Stimulated activated CD4-positive, alpha-beta T cell treated with anti-CD3 and anti-CD28 coated beads, Interleukin-15, amount 100 ng/mL, for 1 hour (primary cell): ENCODE measurements around the gene BMPR1B.

Source experiments
- DNase-seq, 2 donors: peaks; one replicate each; pipeline ENCODE4 v3.0.0-alpha.2; 2020; ENCODE audit warnings: low read depth in 1 of 2, low spot score in 1 of 2

BMPR1B gene

GRCh38 chr4:94762326-94762725, 4.6 kb downstream of the BMPR1B start:
- DNase-seq, result no peak

- DNase-seq, result no peak
These were observed 5.2 kb downstream of the BMPR1B start for GRCh38 chr4:94763005-94763404.

GRCh38 chr4:94763500-94763899, 5.7 kb downstream of the BMPR1B start:
- DNase-seq, result no peak

GRCh38 chr4:94764069-94764468, 6.3 kb downstream of the BMPR1B start:
- no peak for DNase-seq

GRCh38 chr4:94765174-94765573, 7.4 kb downstream of the BMPR1B start:
- no peak for DNase-seq

- DNase-seq, result no peak
These were observed 7.9 kb downstream of the BMPR1B start for GRCh38 chr4:94765648-94766047.

- DNase-seq, result no peak
These were observed 9.1 kb downstream of the BMPR1B start for GRCh38 chr4:94766856-94767255.

GRCh38 chr4:94767446-94767845, 9.7 kb downstream of the BMPR1B start:
- DNase-seq, result no peak

GRCh38 chr4:94782707-94783106, 25.0 kb downstream of the BMPR1B start:
- no peak for DNase-seq

- DNase-seq, result no peak
These were observed 33.9 kb downstream of the BMPR1B start for GRCh38 chr4:94791701-94792100.

- no peak for DNase-seq
These were observed 41.1 kb downstream of the BMPR1B start for GRCh38 chr4:94798808-94799207.

- no peak for DNase-seq
These were observed 43.3 kb downstream of the BMPR1B start for GRCh38 chr4:94801016-94801415.

GRCh38 chr4:94802091-94802490, 44.3 kb downstream of the BMPR1B start:
- no peak for DNase-seq

GRCh38 chr4:94803181-94803580, 45.4 kb downstream of the BMPR1B start:
- no peak for DNase-seq

- DNase-seq, result no peak
These were observed 46.9 kb downstream of the BMPR1B start for GRCh38 chr4:94804650-94805049.

- no peak for DNase-seq
These were observed 48.6 kb downstream of the BMPR1B start for GRCh38 chr4:94806376-94806775.

- DNase-seq, result no peak
These were observed 53.9 kb downstream of the BMPR1B start for GRCh38 chr4:94811643-94812042.

- DNase-seq, result no peak
These were observed 55.5 kb downstream of the BMPR1B start for GRCh38 chr4:94813221-94813620.

GRCh38 chr4:94814237-94814636, 56.5 kb downstream of the BMPR1B start:
- DNase-seq, result no peak

GRCh38 chr4:94819371-94820168, 61.8 kb downstream of the BMPR1B start:
- DNase-seq, result no peak

- no peak for DNase-seq
These were observed 68.5 kb downstream of the BMPR1B start for GRCh38 chr4:94826206-94826605.

- DNase-seq, result no peak
These were observed 69.8 kb downstream of the BMPR1B start for GRCh38 chr4:94827481-94828110.

GRCh38 chr4:94828882-94829281, 71.1 kb downstream of the BMPR1B start:
- DNase-seq, result no peak
